HG03196 (cell line): ENCODE data around the gene LRP10.

Source experiments
- ATAC-seq: cut with Tn5 transposase; IDR thresholded peaks from one replicate; pipeline ENCODE4 v1.9.1; 2021; ENCODE audit not compliant: unreplicated experiment

Gene LRP10

DNA sequence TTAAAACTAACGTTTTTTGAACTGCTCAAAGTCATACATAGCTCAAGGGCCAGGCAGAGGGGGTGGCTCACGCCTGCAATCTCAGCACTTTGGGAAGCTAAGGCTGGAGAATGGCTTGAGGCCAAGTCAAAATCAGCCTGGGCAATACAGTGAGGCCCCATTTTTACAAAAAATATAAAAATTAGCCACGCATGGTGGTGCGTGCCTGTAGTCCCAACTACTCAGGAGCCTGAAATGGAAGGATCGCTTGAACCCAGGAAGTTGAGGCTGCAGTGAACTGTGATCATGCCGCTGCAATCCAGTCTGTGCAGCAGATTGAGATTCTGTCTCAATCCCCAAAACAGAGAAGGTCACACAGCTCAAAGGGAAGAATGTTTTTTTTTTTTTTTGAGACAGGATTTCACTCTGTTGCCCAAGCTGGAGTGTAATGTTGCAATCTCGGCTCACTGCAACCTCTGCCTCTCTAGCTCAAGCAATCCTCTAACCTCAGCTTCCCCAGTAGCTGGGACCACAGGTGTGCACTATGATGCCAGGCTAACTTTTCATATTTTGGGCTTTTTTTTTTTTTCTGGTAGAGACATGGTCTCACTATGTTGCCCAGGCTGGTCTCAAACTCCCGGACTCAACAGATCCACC is 44.5 kb downstream of the LRP10 start:
- ATAC-seq, result no peak

DNA sequence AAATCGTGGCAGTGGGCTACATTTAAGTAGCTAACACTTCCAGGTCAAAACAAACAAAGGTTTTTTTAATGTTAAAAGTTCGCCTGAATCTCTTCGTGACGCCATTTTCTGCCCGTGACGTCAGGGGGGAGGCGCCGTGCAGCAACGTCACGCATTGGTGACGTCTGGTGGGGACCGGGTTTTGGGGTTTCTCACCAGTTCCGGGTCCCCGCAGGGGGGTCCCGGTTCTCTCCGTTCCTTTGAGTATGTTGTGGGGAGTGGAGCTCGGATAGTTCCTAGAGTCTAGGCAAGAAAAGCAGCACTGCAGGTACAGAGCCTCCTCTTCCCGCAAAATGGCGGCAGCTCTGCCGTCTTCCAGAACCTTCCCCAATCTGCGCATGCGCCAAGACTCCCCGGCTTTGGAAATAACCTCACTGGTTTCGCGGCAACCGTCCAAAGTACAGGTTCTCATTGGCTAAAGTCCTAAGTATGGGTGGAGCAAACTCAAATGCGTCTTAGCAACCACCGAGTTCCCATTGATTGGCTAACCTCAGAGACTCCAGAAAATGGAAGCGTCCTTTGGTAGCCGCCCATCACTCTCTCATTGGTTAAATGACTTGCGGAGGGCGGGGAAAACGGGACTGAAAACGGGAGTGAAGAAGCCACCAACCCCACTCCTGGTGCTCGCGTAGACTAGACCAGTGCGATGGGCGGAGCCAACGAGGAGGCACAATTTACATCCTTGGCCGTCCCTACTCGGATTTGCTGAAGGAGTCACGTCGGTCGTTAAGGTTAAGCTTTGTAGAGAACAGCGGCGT is 47.5 kb downstream of the LRP10 start, which contains the start of gene RBM23:
RBM23 (minus strand) TSS at position 346 of the 797 bp plus-strand sequence.
- ATAC-seq, result peak; percentile 93

DNA sequence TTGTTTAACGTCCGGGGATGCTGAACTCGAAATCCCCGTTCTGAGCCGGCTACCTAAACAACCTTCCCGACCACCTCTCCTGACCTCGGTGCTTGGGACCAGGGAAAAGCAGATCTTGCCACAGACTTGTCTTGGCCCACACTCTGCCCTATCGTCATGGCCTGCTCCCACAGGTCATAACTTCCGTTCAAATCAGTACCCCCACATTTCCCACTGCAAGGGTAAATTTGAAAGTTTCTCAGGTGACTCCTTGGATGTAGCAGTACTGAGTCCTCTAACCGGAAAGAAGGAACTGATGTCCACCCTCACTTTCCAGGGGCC is 48.0 kb downstream of the LRP10 start:
- ATAC-seq, result peak; percentile 9

DNA sequence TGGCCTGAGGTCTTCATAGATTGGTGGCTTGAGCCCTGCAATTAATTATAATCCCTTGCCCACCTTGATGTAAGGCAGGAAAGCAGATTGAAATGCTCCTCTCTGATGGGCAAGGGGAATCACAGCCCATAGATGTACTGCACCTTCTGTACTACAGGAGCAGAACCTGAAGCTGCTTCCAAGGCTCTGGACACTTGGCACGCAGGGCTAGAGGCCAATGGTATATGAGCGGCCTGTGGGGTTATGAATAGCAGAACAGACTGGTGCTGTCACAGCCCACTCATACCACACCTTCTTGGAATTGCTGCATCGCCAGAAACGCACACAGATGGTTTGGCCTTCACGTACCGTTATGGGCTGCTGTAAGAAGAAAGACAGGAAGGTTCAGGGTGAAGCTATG is 49.2 kb downstream of the LRP10 start:
- no peak for ATAC-seq

DNA sequence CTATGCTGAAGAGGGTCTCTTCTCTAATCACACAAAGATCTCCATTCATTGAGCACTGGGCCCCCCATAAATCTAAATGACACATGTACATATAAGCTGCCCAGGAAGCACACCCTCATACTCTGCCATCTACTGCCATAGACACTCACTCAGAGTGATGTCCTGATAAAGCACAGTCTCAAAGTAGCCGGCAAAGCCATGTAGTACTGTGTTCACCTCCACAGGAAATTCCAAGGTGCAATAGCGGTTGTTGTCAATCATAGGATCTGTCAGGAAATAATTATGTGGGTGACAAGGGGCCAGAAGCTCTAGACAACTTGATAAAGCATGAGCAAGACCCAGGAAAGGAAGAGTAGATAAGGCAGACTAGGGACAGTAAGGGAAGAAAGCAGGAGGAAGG is 50.8 kb downstream of the LRP10 start:
- ATAC-seq, result no peak

DNA sequence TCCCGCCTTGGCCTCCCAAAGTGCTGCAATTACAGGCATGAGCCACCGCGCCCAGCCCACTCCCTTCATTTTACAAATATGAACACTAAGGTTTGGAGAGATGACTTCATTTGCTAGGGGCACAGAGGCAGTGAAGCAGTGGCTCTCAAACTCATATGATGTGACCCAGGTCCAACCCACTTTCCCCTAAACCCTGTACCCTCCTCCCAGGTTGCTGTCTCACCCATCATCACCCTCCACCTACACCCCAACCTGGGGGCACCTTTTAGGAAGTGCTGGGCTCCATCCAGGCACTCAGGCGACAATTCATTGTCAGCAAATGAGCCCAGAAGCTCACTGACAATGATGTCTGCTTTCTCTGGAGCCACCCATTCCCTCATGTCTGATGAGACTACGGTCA is 52.2 kb downstream of the LRP10 start:
- ATAC-seq, result no peak

DNA sequence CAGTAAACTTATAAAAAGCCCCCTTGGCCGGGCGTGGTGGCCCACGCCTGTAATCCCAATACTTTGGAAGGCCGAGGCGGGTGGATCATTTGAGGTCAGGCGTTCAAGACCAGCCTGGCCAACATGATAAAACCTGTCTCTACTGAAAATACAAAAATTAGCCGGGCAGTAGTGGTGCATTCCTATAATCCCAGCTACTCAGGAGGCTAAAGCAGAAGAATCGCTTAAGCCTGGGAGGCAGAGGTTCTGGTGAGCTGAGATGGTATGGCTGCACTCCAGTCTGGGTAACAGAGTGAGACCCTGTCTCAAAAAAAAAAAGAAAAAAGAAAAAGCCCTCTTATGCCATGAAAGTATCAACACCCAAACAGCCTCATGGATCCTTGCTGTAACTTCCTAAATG is 54.0 kb downstream of the LRP10 start:
- no peak for ATAC-seq

DNA sequence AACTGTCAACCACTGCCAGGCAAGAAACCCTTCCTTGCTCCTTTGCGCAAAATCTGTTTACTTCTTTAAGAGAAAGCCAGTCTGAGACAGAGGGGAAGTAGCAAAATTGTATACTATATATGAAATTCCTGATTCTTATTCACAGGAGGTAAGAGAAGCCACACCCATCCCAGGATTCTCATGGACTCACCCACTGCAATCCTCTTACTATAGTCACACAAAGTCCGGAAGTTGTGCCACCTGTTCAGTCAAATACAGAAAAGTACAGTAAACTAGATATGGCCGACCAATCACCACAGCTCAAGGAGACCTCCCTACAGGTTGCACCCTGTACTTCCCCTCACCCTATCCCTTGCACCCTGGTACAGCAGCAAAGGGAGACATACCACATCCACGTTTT is 54.8 kb downstream of the LRP10 start:
- no peak for ATAC-seq

DNA sequence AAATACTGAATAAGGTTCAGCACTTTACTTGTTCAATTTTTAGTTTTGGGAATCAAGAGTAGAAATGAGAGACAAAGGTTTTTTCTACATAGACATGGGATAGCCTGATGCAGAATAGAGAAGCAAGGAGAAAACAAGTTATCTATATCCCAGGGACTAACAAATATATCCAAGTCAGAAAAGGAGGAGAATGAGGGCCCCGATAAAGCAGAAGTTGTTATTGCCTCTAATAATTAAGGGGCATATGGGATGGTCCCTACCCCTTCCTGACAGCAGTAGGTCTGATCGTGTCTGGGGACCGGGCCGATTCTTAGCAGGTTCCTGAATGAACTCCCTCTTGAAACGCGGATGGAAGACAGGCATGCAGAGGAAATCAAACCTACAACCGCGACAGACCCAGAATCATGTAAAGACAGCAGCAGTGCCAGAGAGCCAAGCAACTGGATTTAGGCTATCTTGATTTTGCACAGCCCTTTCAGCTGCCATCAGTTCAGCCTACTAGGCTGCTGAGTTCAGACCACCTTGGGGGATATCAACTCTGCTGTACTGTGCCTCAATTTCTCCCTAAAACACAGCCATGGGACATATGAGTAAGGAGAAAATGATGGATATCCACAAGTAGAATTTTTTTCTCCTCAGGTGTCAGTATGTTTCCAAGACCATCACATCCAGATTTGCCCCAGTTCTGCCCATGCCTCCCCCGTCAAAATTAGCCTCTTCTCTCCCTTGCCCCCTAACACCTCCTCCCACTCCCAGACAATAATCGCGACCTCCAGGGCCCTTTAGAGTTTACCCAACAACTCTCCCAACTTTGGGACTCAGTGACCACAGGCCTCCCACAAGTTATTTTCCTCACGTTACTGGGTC is 56.9 kb downstream of the LRP10 start:
- ATAC-seq, result no peak

DNA sequence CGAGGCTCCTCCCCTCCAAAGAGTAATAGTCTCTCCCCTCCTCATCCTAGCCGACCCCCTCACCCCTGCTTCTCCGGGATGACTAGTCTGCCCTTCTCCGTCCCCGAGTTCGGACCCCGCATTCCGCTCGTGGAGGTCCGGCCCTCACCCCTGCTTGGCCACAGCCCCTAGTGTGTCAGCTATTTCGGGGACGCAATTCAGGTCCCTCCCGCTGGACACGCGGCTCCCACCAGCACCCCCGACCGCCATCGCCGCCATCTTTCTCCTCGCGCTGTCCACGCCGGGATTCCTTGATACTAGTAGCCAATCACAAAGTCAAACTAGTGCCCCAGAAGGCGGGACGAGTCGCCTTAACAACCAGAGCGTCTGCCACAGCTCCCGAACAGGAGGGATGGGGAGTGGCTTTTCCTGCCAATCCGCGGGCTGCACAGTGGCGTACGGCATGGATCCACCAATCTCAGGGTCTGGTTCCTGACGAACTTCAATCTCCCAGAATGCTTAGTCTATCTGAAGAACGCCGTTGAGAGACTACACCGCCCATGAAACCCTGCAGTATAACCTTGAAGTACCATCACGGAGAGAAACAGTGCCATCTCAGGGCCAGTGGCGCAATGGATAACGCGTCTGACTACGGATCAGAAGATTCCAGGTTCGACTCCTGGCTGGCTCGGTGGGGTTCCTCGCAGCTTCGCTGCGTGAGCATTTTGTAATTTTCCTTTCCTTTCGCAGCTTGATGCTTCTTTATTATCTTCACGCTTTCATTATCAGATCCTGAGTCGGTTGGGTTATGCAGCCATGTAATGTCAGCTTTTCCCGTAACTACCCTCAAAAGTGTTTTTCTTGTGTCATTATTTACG is 57.8 kb downstream of the LRP10 start, which contains the start of gene PRMT5:
PRMT5 (minus strand) TSS at position 273 of the 857 bp plus-strand sequence; CDS start at position 258, 15 bp downstream.
- ATAC-seq, result peak; percentile 93

DNA sequence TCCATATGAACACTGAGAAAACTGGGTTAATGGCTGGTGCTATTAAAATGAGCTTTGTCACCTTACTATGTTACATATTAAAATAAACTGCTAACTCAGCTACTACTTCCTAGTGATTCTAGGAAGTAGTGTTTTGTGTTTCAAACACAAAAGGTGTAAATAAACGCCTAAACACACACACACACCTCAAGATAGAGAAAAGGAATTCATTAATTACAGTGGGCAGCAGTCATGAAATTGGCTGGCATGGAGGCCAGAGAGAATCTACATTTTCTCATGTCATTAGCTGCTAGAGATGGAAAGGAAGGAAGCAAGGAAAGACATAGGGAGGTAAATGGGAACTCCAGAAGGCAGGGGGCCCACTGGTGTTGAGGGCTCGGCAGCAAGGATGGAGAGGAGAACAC is 58.4 kb downstream of the LRP10 start:
- ATAC-seq, result no peak
